Stimulated activated naive CD8-positive, alpha-beta T cell treated with anti-CD3 and anti-CD28 coated beads, Interleukin-15, amount 100 ng/mL, for 72 hours (primary cell): ENCODE results near the gene SDK2.

ENCODE experiments used
- ATAC-seq: fragments of 150-1000 bp; cut with Tn5 transposase; 2 replicates; pipeline ENCODE4 v1.10.0; 2021; ENCODE audit warnings: mild to moderate bottlenecking, moderate library complexity
- DNase-seq, 2 donors: peaks; one replicate each; pipeline ENCODE4 v3.0.0; 2021 to 2022
- H3K27ac Mint-ChIP-seq, 2 donors: one replicate each; pipeline ENCODE4 v1.8.0; 2022; ENCODE audit warnings: mild to moderate bottlenecking in 2 of 2, mixed read lengths in 2 of 2, moderate library complexity in 2 of 2
- H3K27me3 Mint-ChIP-seq: one replicate; pipeline ENCODE4 v1.8.0; 2022; ENCODE audit warnings: mixed read lengths
- H3K4me1 Mint-ChIP-seq: one replicate; pipeline ENCODE4 v1.8.0; 2022; ENCODE audit warnings: mild to moderate bottlenecking, mixed read lengths
- H3K4me3 Mint-ChIP-seq, 2 donors: one replicate each; pipeline ENCODE4 v1.8.0; 2022; ENCODE audit warnings: mild to moderate bottlenecking in 2 of 2, mixed read lengths in 2 of 2, moderate library complexity in 1 of 2
- H3K9me3 Mint-ChIP-seq, 2 donors: one replicate each; pipeline ENCODE4 v1.8.0; 2022; ENCODE audit warnings: mixed read lengths in 2 of 2

The SDK2 gene

DNA sequence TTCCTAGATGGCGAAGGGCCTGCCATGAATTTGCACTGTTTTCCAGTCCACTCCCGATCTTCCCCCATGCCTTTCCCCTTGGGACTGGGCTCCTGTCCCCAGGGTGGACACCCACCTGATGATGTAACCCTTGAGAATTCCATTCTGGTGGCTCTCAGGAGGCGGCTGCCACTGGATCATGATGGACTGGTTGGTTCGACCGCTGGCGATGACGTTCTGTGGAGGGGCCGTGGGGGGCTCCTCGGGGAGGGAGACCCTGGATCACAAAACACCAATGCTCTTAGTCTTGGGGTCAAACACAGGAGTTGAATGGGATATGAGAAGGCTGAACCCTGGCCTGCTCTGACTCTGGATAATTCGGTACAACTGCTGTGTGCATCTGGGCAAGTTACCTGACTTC is 225.2 kb downstream of the SDK2 start:
- H3K4me1 Mint-ChIP-seq: no peaks in the 10 kb centered on the region
- DNase-seq: no peak
- no peak for ATAC-seq
- H3K27me3 Mint-ChIP-seq: no peaks in the 10 kb centered on the region
- H3K27ac Mint-ChIP-seq: no peak overlapping the region
- no peaks in the 10 kb centered on the region for H3K9me3 Mint-ChIP-seq
- no peak overlapping the region for H3K4me3 Mint-ChIP-seq

DNA sequence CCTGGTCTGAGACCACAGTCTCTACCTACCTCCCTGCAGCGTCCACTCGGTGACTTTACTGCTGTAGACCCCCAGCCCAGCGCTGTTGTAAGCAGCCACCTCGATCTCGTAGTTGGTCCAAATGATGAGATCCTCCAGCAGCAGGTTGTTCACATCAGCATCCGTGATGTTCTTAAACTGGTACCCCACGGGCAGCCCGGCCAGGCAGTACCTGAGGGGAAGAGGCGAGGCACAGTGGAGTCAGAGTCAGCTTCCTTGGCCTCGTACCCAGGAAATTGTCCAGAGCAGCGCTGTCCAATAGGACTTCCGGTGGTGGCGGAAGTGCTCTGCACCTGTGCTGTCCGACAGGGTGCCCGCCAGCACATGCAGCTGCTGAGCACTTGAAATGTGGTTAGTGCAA is 228.5 kb downstream of the SDK2 start:
- no peak for DNase-seq
- Mint-ChIP-seq H3K27ac (no peak overlapping the region), H3K9me3 (no peaks in the 10 kb centered on the region), H3K4me3 (no peak overlapping the region), H3K4me1 (no peaks in the 10 kb centered on the region), H3K27me3 (no peaks in the 10 kb centered on the region)
- no peak for ATAC-seq

DNA sequence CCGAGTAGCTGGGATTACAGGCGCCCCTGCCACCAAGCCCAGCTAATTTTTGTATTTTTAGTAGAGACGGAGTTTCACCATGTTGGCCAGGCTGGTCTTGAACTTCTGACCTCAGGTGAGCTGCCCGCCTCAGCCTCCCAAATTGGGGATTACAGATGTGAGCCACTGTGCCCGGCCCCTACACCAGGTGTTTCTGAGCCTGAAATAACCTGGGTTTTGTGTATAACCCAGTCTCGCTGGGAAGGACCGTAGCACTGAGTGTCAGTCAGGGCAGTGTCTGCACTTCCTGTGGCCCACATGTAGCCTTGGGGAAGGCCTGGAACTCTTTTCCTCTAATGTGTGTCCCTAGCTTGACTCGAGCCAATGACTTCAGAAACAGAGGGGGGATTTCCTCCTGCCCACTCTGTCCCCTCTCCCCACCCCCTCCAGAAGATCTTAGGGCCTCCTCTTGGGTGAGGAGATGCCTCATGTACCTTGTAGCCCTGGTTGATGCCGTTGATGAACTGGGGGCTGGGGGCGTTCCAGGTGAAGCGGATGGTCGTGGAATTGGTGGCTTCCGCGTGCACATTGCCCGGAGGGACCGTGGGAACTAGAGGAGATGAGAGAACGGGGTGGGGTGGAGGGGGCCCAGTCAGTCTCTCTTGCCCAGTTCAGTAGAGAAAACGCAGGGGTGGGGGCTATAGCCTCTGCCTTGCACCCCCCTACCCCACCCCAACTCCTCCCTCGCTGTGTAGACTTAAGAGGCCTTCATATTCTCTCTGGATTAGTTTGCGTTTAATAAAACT is 229.9 kb downstream of the SDK2 start:
- ATAC-seq (no peak), DNase-seq (no peak)
- no peak overlapping the region for H3K4me3 Mint-ChIP-seq
- H3K9me3 Mint-ChIP-seq: no peaks in the 10 kb centered on the region
- peak overlapping the region in 1 of 2 donors; percentile 69 for H3K27ac Mint-ChIP-seq
- no peaks in the 10 kb centered on the region for H3K27me3 Mint-ChIP-seq
- H3K4me1 Mint-ChIP-seq: no peaks in the 10 kb centered on the region

DNA sequence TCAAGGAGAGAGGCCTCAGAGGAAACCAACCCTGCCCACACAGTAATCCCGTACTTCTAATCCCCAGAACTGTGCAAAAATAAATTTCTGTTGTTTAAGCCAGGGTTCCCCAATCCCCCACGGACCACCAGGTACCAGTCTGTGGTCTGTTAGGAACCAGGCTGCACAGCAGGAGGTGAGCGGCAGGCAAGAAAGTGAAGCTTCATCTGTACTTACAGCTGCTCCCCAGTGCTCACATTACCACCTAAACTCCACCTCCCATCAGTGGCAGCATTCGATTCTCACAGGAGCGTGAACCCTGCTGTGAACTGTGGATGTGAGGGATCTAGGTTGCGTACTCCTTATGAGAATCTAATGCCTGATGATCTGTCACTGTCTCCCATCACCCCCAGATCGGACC is 231.3 kb downstream of the SDK2 start:
- Mint-ChIP-seq H3K9me3 (no peaks in the 10 kb centered on the region), H3K4me3 (no peak overlapping the region), H3K4me1 (no peaks in the 10 kb centered on the region), H3K27me3 (no peaks in the 10 kb centered on the region), H3K27ac (no peak overlapping the region)
- DNase-seq (no peak), ATAC-seq (no peak)

DNA sequence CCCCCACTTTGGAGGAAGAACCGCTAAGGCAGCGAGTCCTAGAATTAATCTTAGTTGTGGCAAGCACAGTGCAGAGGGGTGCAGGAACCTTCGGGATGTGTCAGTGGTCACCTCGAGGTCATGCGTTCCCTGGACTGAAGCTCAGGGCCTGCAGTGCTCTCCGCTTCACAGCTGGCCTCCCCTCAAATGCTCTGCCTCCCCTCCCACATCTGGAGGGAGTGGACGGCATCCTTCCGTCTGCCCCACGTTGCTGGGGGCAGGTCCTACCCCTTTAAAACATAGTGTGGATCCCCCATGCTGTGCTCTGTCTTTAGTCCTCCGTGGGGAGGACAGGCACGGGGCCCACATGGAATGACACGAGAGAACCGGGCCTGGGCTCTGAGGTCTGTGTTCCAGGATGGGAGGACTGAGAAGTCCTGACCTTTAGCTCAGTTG is 232.9 kb downstream of the SDK2 start:
- ATAC-seq (no peak), DNase-seq (no peak)
- H3K27ac Mint-ChIP-seq: no peak overlapping the region
- H3K9me3 Mint-ChIP-seq: no peaks in the 10 kb centered on the region
- H3K4me3 Mint-ChIP-seq: no peak overlapping the region
- H3K27me3 Mint-ChIP-seq: no peaks in the 10 kb centered on the region
- H3K4me1 Mint-ChIP-seq: no peaks in the 10 kb centered on the region

DNA sequence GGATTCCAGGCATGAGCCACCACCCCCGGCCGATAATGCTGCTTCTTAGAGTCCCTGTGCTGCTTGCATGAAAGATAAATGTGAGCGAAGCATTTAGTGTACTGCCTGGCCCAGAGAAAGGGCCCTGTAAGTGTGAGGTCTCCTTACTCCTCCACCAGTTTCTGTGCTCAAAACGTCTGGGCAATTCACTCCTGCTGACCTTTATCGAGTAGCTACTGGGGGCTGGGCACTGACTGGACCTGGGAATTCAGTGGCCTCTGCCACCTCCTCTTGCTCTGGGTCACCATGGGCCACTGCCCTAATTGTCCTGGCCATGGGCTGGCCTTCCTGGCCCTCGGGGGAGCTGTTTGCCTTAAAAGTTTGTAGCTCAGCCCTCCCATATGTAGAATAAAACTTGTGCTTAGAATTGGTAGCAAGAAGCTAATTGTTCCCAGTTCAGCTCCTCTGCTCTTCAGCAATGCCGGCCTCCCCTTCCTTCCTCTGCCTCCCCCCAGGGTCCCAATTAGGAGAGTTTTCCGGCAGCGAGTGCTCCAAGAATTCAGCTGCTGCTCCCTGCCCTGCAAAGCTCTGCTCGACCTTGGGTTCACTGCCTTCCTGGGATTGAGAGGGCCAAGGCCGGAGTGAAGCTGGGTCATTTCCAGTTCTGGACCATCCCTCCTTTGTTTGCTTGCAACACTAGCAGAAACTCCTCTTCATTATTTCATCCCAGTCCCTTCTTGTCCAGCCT is 233.5 kb downstream of the SDK2 start:
- ATAC-seq: no peak
- peak overlapping the region in 1 of 2 donors; percentile 4 for H3K27ac Mint-ChIP-seq
- DNase-seq: no peak
- no peaks in the 10 kb centered on the region for H3K9me3 Mint-ChIP-seq
- no peaks in the 10 kb centered on the region for H3K27me3 Mint-ChIP-seq
- no peak overlapping the region for H3K4me3 Mint-ChIP-seq
- no peaks in the 10 kb centered on the region for H3K4me1 Mint-ChIP-seq

DNA sequence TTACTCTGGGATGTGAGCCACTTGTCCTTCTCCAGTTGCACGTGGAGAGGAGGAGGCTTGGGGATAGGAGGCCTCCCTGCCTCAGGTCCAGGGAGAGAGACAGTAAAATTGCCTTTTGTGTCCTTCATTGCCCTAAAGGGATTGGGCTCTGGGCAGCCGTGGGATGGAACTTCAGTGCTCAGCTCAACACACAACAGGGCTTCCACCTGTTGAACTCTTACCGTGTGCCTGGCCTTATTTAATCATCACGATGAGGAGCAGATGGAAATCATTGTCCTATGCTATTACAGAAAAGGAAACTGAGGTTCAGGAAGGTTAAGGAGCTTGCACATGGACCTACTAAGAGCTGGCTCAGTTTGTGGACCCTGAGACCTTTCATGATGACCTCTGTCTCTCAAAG is 240.0 kb downstream of the SDK2 start:
- Mint-ChIP-seq H3K9me3 (no peaks in the 10 kb centered on the region), H3K27me3 (no peaks in the 10 kb centered on the region), H3K4me1 (no peaks in the 10 kb centered on the region), H3K27ac (no peak overlapping the region), H3K4me3 (no peak overlapping the region)
- no peak for ATAC-seq
- no peak for DNase-seq

DNA sequence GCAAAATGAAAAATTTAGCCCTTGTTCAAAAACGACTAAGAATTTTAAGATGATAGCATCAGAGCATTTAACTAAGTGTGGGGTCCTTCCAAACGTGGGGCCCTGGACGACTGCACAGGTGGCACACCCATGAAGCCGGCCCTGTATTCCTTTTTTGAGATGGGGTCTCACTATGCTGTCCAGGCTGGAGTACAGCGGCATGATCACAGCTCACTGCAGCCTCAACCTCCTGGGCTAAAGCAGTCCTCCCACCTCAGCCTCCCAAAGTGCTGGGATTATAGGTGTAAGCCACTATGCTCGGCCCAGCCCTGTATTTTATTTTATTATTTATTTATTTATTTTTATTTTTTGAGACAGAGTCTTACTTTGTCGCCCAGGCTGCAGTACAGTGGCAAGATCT is 241.8 kb downstream of the SDK2 start:
- H3K27me3 Mint-ChIP-seq: no peaks in the 10 kb centered on the region
- H3K4me3 Mint-ChIP-seq: no peak overlapping the region
- no peaks in the 10 kb centered on the region for H3K4me1 Mint-ChIP-seq
- no peak for DNase-seq
- H3K27ac Mint-ChIP-seq: no peak overlapping the region
- ATAC-seq: no peak
- H3K9me3 Mint-ChIP-seq: no peaks in the 10 kb centered on the region

DNA sequence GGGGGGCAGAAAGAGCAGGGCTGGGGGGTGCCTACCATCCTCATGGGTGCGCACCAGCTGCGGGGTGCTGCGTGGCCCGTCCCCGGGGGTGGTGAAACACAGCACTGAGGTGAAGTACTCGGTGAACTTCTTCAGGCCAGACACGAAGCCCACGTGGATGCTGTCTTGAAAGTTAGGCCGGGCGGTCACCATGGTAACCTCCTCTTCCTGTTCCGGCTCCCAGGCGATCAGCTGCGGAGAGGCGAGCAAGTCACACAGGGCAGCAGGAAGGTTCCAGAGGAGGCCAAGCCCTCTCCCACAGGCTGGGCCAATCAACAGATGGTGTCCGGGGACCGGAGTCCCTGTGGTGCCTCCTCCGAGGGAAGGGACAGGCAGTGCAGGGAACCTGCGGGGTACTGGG is 242.3 kb downstream of the SDK2 start:
- DNase-seq: peak; percentile 17 to 31
- Mint-ChIP-seq H3K4me3 (no peak overlapping the region), H3K27ac (peak overlapping the region in 1 of 2 donors; percentile 42), H3K4me1 (no peaks in the 10 kb centered on the region), H3K9me3 (no peaks in the 10 kb centered on the region), H3K27me3 (no peaks in the 10 kb centered on the region)
- peak; percentile 56 for ATAC-seq

DNA sequence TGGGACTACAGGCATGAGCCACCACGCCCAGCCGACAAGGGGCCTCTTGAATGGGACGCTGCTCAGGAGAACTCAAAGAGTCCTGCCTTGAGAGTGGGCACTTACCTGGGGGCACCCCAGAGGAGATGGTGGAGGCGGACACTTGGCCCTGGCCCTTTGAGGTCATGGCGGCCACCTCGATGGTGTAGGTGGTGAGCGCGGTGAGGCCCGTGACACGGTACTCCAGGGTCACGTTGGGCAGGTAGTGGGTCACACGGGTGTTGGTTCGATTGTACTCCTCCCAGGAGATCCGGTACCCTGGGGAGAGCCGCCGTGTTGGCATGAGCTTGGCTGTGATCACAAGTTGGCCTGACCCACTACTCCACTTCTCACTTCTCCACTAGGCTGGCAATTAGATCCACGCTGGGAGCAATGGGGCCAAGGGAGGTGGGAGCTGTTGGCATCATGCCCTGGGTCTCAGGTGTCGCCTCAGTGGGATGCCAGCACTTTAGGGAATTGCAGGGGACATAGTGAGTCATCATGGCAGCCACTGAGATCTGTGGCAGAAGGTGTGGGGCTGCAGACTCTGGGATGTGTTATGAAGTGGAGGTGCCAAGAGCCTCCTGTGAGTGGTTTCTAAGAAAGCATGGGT is 243.2 kb downstream of the SDK2 start:
- DNase-seq (no peak), ATAC-seq (no peak)
- no peaks in the 10 kb centered on the region for H3K9me3 Mint-ChIP-seq
- H3K4me1 Mint-ChIP-seq: no peaks in the 10 kb centered on the region
- no peak overlapping the region for H3K4me3 Mint-ChIP-seq
- H3K27me3 Mint-ChIP-seq: no peaks in the 10 kb centered on the region
- H3K27ac Mint-ChIP-seq: no peak overlapping the region

DNA sequence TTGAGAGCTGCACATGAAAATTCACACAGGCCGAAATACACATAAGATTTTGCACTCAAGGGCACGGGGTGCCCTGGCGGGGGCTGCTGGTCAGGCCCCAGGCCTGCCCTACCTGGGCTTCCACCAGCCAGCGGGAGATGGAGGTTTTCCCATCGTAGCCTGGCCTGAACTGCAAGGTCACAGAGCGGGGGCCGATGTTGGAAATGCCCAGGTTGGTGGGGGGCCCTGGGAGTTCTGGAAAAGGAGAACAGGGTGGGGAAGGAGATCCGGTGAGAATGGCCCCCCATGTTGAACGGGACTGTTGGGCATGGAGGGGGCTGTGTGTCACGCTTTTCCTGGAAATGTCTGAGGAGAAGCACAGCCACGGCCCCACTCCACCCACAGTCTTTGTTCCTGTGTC is 245.2 kb downstream of the SDK2 start:
- ATAC-seq (no peak), DNase-seq (no peak)
- no peaks in the 10 kb centered on the region for H3K4me1 Mint-ChIP-seq
- H3K27ac Mint-ChIP-seq: peak overlapping the region in 1 of 2 donors; percentile 66
- no peaks in the 10 kb centered on the region for H3K27me3 Mint-ChIP-seq
- no peak overlapping the region for H3K4me3 Mint-ChIP-seq
- no peaks in the 10 kb centered on the region for H3K9me3 Mint-ChIP-seq

DNA sequence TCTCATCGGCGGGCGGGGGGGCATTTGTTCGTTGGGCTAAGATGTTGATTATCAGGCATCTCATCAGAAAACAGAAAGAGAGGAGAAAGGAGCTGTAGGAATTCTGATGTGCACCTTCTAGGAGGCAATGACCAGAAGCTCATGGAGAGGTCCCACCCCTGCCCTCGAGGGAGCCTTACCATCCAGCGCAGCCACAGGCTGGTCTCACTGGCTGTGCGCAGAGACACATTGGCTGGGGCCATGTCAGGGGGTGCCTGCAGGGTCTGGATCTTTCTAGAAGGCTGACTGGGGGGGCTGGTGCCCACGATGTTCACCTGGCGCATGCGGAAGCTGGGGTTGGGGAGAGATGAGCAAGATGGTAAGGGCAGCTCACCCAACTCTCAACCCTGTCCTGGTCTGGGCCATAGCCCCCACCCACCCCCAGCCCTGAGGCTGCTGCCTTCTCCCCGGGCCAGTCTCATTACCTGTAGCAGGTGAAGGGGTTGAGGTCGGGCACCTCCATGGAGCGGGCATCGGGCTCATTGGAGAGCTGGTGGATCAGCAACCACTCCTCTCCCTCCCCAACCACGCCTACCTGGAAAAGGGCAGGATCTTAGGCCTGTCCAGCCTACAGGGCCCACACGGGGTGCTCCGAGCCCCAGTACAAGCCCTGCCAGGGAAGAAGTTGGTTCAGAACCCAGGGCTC is 246.2 kb downstream of the SDK2 start:
- no peaks in the 10 kb centered on the region for H3K27me3 Mint-ChIP-seq
- no peak overlapping the region for H3K4me3 Mint-ChIP-seq
- no peaks in the 10 kb centered on the region for H3K9me3 Mint-ChIP-seq
- ATAC-seq: no peak
- no peak overlapping the region for H3K27ac Mint-ChIP-seq
- DNase-seq: no peak
- H3K4me1 Mint-ChIP-seq: no peaks in the 10 kb centered on the region

DNA sequence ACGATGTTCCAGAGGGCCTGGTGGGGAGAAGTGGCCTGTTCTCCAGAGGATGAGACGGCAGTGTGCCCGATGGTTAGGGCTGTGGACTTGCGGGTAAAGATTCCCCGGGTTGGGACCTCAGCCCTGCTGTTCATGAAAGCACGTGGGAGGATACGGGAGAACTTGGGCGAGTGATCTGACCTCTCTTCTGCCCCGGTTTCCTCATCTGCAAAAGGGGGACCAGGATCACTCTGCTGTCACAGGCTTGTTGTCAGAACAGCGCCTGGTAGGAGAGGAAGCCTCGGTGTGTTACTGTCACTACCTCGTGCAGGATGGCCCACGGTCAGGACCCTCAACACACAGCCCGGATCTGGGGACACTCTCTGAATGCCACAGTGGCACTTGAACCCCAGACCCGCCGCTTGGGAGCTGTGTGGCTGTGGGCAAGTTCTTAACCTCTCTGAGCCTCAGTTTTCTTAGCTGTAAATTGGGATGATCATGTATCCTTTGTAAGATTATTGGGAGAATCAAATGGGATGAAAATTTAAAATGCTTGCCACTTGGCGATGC is 246.9 kb downstream of the SDK2 start:
- no peaks in the 10 kb centered on the region for H3K4me1 Mint-ChIP-seq
- DNase-seq (no peak), ATAC-seq (no peak)
- no peaks in the 10 kb centered on the region for H3K27me3 Mint-ChIP-seq
- H3K4me3 Mint-ChIP-seq: no peak overlapping the region
- H3K27ac Mint-ChIP-seq: peak overlapping the region in 1 of 2 donors; percentile 31
- no peaks in the 10 kb centered on the region for H3K9me3 Mint-ChIP-seq

DNA sequence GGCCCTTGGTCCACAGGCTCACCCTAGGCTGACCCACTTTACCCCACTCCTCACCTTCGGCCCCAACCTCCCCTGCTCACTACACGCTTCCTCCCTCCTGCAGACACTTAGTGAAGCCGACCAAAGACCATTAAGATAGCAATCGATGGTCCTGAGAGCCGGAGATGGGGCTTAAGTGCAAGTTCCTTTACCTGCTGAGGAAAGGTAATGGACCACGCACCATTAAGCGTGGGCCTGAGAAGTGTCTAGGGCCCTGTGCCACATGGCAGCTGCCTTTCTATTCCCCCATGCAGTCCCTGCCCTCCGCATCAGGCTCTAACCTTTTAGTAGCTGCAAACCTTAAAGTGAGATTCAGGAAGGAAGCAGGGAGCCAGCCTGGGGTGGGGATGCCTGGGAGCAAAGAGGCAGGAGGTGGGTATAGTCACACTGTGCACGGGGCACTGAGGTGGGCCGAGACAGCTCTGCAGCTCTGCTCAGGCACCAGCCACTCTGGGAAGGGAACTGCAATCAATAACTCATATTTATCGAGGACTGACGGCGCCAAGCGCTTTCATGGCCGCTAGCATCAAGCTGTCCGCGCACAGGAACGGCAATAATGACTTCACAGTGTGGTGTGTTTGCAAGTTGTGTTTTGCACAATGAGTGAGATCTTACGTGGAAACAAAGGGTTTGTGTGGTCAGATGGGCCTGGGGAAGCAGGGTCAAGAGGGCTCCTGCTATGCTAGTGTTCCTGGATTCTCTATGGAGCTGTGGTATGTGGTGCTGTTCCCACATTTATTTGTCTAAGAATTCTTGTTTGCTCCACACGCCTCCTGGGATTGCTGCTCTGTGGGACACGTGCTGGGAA is 247.6 kb downstream of the SDK2 start:
- Mint-ChIP-seq H3K4me1 (no peaks in the 10 kb centered on the region), H3K9me3 (no peaks in the 10 kb centered on the region), H3K27ac (no peak overlapping the region), H3K4me3 (no peak overlapping the region), H3K27me3 (no peaks in the 10 kb centered on the region)
- DNase-seq: no peak
- ATAC-seq: no peak
